ENCODE data around the gene AHDC1.
"Not testable (repeated sequence)": the region's sequence is repeated elsewhere in the genome, so short reads cannot be mapped to it uniquely, and the experiment has no call there.

AHDC1 gene

GRCh38 chr1:27562534-27563340 lies 41.2 kb downstream of the AHDC1 start:
- no peak for DNase-seq

- no peak for DNase-seq
These were observed 41.9 kb downstream of the AHDC1 start for GRCh38 chr1:27562021-27562420.

- no peak for DNase-seq
These were observed 42.6 kb downstream of the AHDC1 start for GRCh38 chr1:27561124-27561899.

- no peak for DNase-seq
These were observed 43.4 kb downstream of the AHDC1 start for GRCh38 chr1:27560268-27561123.

- DNase-seq: no peak
These were observed 44.4 kb downstream of the AHDC1 start for GRCh38 chr1:27559466-27560030.

GRCh38 chr1:27557596-27558340 lies 46.2 kb downstream of the AHDC1 start:
- no peak for DNase-seq

GRCh38 chr1:27556781-27557595 lies 47.0 kb downstream of the AHDC1 start:
- DNase-seq: peak; percentile 70

- no peak for DNase-seq
These were observed 47.5 kb downstream of the AHDC1 start for GRCh38 chr1:27556435-27556780.

GRCh38 chr1:27555700-27556424 lies 48.1 kb downstream of the AHDC1 start:
- DNase-seq: peak; percentile 40

GRCh38 chr1:27554759-27555699 lies 48.9 kb downstream of the AHDC1 start:
- DNase-seq: no peak

- DNase-seq: peak; percentile 89
These were observed 49.7 kb downstream of the AHDC1 start for GRCh38 chr1:27554293-27554692.

- DNase-seq: not testable (repeated sequence)
These were observed 50.1 kb downstream of the AHDC1 start for GRCh38 chr1:27553823-27554222.

- DNase-seq: no peak
These were observed 51.0 kb downstream of the AHDC1 start for GRCh38 chr1:27552911-27553420.

- DNase-seq: no peak
These were observed 52.0 kb downstream of the AHDC1 start for GRCh38 chr1:27551953-27552312.

GRCh38 chr1:27551170-27551952 lies 52.6 kb downstream of the AHDC1 start:
- DNase-seq: no peak

- no peak for DNase-seq
These were observed 53.3 kb downstream of the AHDC1 start for GRCh38 chr1:27550510-27551169.

- DNase-seq: no peak
These were observed 54.0 kb downstream of the AHDC1 start for GRCh38 chr1:27549807-27550408.

Data from DMS53 (cell line).